D721Med (cell line): ENCODE results near the gene CACNB2.

Source experiments
- DNase-seq: peaks from one replicate; pipeline ENCODE4 v3.0.0; 2011; ENCODE audit warnings: low spot score; ENCODE audit not compliant: insufficient read length
- FAIRE-seq: peaks from 2 replicates; lab custom pipeline; 2011; peaks lifted over from hg19 to GRCh38; lab: Jason Lieb, UNC
- TF ChIP-seq, protein P1 (sequence below): IDR thresholded peaks from 2 replicates; pipeline ENCODE4 v1.5.1; 2012; ENCODE audit warnings: mild to moderate bottlenecking, control low read depth; ENCODE audit not compliant: insufficient read depth; ENCODE audit errors: missing control alignments

Gene CACNB2

DNA sequence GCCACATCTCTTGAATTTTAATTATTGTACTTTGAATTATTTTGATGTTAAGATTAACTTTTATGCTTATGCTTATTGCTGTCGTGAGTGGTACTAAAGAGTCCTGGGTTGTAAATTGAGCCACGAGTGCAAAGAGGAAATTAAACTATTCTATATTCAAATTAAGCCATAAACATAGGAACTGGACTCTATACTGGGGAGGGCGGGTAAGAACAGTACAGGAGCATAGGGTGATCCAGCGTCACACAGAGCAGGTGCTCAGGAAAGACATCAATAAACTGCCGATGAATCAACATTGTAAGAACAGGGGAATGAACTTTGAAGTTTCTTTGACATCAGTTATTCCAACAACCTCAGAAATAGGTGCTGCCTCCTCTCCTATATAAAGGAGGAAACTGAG is 219.6 kb downstream of the CACNB2 start:
- FAIRE-seq, result no peak
- DNase-seq, result no peak
- TF ChIP-seq, protein P1, sequence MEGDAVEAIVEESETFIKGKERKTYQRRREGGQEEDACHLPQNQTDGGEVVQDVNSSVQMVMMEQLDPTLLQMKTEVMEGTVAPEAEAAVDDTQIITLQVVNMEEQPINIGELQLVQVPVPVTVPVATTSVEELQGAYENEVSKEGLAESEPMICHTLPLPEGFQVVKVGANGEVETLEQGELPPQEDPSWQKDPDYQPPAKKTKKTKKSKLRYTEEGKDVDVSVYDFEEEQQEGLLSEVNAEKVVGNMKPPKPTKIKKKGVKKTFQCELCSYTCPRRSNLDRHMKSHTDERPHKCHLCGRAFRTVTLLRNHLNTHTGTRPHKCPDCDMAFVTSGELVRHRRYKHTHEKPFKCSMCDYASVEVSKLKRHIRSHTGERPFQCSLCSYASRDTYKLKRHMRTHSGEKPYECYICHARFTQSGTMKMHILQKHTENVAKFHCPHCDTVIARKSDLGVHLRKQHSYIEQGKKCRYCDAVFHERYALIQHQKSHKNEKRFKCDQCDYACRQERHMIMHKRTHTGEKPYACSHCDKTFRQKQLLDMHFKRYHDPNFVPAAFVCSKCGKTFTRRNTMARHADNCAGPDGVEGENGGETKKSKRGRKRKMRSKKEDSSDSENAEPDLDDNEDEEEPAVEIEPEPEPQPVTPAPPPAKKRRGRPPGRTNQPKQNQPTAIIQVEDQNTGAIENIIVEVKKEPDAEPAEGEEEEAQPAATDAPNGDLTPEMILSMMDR, result no peak

DNA sequence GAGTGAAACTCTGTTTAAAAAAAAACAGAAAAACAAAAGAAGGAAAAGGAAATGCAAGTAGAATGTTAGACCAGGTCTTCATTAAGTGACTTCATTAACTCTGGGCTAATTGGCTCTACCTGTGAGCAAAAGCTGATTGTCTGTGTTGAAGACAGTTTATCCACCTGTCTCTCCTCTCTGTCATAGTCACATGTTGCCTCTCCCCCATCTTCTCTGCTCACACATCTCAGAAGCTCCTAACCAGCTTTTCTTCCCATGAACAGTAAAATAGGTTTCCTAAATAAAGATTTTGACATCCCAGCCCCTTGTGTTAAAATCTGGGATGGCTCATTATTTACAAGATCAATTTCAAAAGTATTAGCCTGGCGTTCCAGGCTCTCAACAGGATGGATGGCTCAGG is 222.7 kb downstream of the CACNB2 start:
- DNase-seq, result no peak
- no peak for FAIRE-seq
- TF ChIP-seq, protein P1, result no peak

DNA sequence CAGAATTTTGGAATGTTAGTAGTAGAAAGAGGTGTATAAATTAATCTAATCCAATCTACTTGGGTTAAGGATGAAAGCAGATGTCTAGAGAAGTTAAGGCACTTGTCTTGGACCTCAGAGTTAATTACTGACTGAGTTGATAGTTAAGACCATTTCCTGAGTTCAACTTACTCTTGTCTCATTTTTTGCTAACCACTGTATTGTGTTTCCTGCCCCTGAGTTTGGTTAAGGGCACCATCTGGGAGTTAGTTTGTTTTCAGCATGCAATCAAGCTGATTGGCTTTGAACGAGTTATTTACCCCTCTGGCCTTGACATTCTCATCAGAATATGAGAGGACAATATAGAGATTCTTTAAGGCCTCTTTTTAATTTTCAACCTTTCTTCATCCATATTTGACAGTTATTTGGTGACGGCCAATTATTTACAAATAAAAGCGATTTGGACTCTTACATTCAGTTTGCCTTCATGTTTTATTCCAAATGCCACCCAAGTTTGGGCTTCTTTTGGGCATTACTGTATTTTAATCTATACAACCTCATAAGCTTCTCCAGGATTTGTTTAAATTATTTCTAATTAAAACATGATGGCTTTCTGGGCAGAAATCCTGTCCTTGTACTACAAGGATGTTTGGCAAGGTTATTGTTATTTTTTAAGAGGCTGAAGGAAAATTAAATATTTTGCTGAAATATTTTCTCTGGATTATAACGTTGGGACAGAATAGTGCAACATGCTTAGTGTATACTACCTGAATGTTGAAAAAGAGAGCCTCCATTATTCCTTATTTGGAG is 225.0 kb downstream of the CACNB2 start:
- no peak for DNase-seq
- FAIRE-seq, result peak; percentile 46
- TF ChIP-seq, protein P1, result no peak

DNA sequence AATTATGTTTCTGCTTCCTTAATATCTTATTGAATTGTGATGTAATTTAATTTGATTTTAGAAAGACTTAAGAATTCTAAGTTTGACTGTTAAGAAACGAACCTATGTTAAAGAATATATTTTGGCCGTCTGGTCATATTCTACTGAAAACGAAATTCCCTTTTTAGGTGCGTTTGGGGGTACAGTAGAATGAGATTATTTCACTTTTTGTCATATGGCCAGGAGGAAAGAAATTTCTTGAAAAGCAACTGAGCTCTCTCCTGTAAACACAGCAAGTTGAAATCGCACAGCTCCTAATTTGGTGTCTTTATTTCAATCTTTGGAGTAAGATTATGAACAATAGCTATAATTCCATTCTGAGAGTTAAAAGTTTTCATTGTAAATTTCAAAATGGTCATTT is 227.6 kb downstream of the CACNB2 start:
- DNase-seq, result no peak
- TF ChIP-seq, protein P1, result no peak
- no peak for FAIRE-seq

DNA sequence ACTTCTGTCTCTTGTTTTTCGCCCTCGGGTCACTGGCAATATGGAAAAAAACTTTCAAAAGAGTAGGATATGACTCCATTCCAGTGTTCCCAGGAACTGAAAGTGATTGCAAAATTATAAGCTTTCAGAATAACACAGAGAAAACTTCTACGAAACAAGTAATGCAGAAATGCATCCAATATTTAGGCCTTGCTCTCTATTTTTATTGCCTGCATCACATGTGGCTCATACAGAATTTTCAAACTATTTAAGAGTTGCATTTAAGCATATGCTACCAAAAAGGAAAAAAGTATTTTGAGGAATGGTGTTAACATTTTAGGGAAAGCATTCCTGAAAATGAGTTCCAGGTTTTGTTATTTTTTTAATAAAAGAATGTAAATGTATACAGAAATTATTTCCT is 228.0 kb downstream of the CACNB2 start:
- TF ChIP-seq, protein P1, result no peak
- DNase-seq (no peak), FAIRE-seq (no peak)

DNA sequence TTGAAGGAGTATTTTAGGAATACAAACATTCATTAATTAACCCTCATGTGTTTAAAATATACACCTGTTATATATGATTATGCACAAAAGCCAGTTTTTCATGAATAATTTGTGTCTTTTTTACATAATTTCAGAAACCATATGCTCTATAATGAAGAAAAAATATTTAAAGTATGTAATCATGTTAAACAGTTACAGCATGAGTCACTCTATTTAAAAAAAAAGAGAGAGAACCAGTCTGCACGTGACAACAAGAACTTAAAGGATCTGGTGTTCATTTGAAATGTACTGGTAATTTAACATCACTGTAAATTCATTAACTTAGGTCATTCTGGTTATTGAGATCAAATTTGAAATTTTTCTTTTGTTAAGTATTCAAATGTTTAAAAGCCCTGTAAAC is 228.5 kb downstream of the CACNB2 start:
- TF ChIP-seq, protein P1, result no peak
- FAIRE-seq, result no peak
- no peak for DNase-seq

DNA sequence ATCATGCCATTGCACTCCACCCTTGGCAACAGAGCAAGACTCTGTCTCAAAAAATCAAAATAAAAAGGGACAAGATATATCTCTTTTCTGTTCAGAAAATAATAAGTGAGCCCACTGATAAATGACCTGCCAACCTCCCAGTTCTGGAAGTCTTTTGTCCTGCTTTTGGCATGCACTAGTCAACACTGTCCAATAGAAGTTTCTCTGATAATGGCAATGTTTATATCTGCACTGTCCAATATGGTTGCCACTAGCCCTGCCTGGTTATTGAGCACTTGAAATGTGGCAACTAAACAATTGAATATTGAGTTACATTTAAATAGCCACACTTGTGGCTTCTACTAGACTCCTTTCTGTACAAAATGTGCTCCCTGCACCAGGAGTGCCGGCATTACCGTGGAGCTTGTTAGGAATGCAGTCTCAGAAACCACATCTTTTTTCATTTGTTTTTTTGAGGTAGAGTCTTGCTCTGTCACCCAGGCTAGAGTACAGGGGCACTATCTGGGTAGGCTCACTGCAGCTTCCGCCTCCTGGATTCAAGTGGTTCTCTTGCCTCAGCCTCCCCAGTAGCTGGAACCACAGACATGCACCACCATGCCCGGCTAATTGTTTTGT is 229.7 kb downstream of the CACNB2 start:
- TF ChIP-seq, protein P1, result no peak
- FAIRE-seq (no peak), DNase-seq (no peak)
